ENCODE results near the gene MMD2.

DNA sequence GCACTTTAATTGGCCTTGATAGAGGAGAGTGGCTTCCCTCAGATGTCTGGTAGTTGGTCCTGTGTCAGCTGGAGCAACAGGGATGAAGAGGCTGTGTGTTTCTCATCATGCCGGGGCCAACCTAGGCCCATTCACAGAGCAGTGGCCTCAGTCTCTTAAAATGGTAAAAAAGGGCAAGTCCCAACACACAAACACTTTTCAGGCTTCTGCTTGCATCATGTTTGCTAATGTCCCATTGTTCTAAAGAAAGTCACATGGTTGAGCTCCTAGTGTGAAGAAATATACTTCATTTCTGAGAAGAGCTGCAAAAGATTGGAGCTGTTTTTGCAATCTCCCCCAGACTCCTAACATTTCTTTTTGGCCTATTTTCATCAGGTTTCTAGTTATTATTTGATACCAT lies 46.1 kb upstream of the MMD2 start:
- TF ChIP-seq CTCF (IDR thresholded peaks at IDR 0.05; ENCODE audit: insufficient read depth, low read length) (no peak), POLR2AphosphoS5 (IDR thresholded peaks at IDR 0.05; ENCODE audit: low read depth) (no peak)

Measured in HL-60 (cell line).